Stimulated activated CD8-positive, alpha-beta memory T cell treated with anti-CD3 and anti-CD28 coated beads, Interleukin-7, amount 100 ng/mL, for 24 hours (primary cell): Measurements from ENCODE around the gene MAML1.
"Not testable (repeated sequence)": the region's sequence is repeated elsewhere in the genome, so short reads cannot be mapped to it uniquely, and the experiment has no call there.

ENCODE experiments used
- DNase-seq: peaks from one replicate; pipeline ENCODE4 v3.0.0-alpha.2; 2020; ENCODE audit warnings: low read depth

Gene MAML1

GRCh38 chr5:179732412-179732917 is at the start of gene MAML1:
Gene MAML1 (plus strand): TSS chr5:179732822. CDS start chr5:179733113, 291 bp downstream.
- peak; percentile 98 for DNase-seq

GRCh38 chr5:179689212-179689611 is 43.4 kb upstream of the MAML1 start:
- DNase-seq: not testable (repeated sequence)

DNA sequence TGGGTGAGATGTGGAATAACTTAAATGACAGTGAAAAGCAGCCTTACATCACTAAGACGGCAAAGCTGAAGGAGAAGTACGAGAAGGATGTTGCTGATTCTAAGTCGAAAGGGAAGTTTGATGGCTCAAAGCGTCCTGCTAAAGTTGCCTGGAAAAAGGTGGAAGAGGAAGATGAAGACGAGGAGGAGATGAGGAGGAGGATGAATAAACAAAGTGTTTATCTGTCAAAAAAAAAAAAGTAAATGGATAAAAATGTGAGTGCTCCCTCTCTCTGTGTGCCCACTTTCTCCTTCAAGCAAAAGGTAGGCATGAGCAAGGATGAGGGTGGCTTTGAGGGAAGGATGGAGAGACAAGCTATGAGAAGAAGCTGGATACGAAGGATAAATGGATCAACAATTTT is 38.1 kb upstream of the MAML1 start:
- no peak for DNase-seq

- DNase-seq: no peak
Measured at GRCh38 chr5:179696603-179697002, 36.0 kb upstream of the MAML1 start.

- DNase-seq: no peak
Measured at GRCh38 chr5:179697108-179697507, 35.5 kb upstream of the MAML1 start.

DNA sequence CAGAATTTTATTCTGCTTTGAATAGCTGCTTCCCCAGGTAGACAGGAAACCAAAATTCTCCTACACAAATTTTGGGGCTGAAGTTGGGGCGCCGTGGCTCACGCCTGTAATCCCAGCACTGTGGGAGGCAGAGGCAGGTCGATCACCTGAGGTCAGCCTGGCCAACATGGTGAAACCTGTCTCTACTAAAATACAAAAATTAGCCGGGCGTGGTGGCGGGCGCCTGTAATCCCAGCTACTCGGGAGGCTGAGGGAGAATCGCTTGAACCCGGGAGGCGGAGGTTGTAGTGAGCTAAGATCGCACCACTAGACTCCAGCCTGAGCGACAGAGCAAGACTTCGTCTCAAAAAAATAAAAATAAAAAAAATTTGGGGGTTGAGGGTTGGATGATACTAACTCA is 35.1 kb upstream of the MAML1 start:
- not testable (repeated sequence) for DNase-seq

GRCh38 chr5:179697993-179698934 is 34.4 kb upstream of the MAML1 start:
- DNase-seq: peak; percentile 97

DNA sequence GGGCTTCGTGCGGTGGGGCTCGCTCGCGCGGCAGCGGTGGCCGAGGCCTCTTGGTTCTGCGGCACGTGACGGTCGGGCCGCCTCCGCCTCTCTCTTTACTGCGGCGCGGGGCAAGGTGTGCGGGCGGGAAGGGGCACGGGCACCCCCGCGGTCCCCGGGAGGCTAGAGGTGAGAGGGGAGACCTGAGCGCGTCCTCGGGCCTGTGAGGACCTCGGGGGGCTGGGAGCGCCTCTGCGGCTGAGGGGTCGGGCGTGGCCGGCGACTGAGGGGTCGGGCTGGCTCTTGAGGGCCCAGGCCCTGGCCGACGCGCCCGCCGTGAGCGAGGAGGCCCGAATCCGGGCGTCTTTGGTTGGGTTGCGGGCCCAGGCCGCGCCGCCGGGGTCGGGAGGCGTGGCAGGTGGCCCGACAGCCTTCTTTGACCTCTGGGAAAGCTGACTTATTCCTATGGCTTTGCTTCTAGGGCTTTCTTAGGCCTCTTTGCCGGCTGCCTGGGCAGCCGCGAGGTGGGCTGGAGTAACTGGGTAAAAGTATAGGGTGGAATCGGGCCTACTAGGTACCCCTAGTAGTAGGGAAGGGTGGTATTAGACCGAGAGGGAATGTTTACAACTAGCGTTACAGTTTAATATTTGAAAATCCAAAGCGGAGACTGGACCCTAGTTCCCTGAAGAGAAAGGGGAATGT is 33.5 kb upstream of the MAML1 start, which contains the start of gene CANX:
Gene CANX, plus strand, starts transcription at position 33 of the 681 bp plus-strand sequence. CDS start 6,715 bp downstream, outside the sequence.
- DNase-seq: no peak

DNA sequence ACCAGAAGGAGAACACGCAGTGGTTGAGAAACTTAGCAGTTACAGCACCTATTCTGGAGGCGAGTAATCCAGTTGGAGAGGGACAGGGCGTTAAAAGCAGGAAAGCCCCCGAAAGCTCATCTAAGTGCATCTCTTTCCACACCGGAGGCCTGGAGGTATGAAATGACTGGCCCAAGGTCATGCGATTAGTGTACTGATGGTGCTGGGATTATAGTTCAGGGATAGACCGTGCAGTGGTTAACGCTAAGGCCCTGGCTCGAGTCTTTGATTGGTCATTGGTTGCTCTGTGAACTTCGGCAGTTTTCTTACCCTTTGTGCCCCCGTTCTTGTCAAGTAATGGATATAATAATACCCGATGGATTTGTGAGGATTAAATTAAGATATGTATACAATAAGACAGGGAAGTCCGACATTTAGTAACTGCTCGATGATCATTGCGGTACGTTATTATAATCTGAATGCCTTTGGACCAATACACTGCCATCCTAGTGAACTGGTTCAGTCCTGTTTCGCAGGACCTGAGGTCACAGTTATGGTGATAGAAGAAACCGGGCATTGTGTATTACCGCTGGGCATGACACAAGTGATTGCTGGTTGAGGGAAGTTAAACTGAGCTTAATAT is 32.9 kb upstream of the MAML1 start:
- peak; percentile 8 for DNase-seq

GRCh38 chr5:179700401-179700918 is 32.2 kb upstream of the MAML1 start:
- DNase-seq: no peak

- DNase-seq: no peak
Measured at GRCh38 chr5:179716286-179716685, 16.3 kb upstream of the MAML1 start.

DNA sequence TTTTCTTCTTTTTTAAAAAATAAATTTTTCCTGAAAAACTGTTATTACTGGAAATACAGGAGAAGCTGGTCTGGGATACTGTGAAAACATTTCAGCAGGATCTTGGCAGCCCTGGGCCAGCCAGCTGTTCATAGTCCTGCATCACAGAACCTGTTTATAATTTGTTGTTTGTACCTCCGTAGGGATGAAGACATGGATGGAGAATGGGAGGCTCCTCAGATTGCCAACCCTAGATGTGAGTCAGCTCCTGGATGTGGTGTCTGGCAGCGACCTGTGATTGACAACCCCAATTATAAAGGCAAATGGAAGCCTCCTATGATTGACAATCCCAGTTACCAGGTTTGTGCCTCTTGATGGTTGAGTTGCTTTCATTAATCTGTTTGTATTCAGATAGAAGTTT is 12.4 kb upstream of the MAML1 start:
- DNase-seq: no peak

DNA sequence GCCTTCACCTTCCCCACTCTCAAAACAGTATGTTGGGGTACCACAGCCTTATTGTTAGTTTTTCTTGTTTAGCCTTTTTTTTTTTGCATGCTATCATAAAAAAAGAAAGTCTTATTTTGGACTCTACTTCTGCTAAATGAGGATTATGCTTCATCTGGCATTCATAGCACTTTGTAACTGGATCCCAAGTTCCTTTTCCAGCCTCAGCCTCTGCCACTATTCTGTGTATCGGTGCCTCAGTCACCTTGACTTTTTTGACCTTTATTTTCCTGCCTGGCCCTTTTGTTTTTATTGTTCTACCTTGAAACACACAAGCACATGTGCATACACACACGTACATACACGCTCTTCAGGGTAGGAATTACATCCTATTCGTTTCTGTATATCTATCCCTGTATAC is 8.5 kb upstream of the MAML1 start:
- no peak for DNase-seq

- no peak for DNase-seq
Measured at GRCh38 chr5:179727106-179727505, 5.5 kb upstream of the MAML1 start.

DNA sequence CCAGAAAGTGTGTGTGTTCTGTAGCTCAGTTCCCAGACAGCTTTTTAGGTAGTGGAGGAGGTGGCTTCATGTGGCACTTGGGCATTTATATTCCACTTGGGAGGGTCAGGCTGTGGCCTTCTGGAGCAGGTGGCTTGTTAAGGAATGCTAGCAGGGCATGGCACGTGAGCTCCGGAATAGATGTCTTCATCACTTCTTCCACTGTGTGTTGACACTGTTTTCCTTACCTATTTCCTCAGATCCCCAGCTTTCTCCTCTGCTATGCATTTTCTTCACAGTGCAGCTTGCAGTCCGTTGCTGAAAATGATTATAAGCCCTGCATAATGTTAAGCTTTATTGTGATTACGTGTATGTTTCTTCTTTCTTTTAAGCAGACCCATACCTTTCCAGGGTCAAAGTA is 3.3 kb upstream of the MAML1 start:
- DNase-seq: no peak

DNA sequence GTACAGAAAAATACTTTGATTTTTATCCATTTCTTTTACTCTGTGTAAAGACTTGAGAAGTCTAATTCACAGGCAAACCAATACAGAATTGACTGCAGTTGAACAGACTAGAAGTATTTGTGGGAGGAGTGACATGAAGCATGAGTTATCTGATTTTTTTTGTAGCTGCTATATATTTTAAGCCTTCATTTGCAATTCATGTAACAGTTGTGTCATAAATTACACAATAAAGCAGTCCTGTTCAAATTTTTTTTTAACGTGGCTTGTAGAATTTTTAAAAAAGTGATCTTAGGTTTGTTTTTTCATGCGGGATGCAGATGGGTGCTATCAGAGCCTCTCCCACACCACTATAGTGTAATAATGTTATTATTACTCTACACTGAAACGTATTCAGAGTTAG is 2.9 kb upstream of the MAML1 start:
- DNase-seq: no peak

DNA sequence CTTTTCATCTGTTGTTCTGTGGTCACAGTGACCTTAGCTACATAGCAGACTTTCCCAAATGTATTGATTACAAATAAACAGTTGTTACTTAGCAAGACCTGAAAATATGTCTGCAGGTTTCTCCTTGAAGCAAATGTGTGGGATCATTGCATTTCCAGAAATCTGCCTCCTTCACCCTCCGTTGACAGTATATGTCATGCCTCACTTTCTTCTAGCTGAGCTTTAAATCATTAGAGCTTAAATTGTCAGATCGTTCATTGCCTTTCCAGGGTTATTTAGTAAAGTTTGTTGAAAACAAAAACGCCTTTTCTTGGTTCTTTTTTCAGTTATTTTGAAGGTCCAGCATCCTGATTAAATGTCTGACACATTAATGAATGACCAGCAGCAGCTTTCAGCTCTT is 2.3 kb upstream of the MAML1 start:
- DNase-seq: no peak

GRCh38 chr5:179730852-179731251 is 1.8 kb upstream of the MAML1 start:
- no peak for DNase-seq

- DNase-seq: no peak
Measured at GRCh38 chr5:179731791-179732411, 721 bp upstream of the MAML1 start.

DNA sequence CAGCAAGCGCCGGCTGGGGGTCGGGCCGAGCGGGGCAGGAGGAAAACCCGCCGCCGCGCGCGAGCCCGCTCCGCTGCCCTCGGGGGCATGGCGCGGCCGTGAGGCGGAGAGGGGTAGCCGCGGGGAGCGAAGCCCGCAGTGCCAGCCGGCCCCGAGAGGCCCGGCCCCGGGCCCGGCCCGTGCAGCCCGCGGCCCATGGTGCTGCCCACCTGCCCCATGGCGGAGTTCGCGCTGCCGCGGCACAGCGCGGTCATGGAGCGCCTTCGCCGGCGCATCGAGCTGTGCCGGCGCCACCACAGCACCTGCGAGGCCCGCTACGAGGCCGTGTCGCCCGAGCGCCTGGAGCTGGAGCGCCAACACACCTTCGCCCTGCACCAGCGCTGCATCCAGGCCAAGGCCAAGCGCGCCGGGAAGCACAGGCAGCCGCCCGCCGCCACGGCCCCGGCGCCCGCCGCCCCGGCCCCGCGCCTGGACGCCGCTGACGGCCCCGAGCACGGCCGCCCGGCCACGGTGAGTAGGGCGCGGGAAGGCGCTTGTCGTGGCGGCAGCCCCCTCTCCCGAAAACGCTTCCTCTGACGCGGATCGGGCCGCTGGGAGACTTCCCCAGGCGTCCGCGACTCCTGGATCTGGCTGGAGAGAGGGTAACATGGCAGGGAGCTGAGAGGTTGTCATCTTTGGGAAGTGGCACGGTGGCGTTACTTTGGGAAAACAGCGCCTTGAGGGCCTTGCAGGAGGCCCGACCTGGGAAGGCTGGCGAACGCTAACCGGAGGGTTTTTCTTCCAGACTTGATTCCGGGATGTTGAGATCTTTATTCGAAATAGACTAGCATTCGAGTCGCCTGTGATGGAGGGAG is 523 bp downstream of the MAML1 start:
- DNase-seq: no peak

DNA sequence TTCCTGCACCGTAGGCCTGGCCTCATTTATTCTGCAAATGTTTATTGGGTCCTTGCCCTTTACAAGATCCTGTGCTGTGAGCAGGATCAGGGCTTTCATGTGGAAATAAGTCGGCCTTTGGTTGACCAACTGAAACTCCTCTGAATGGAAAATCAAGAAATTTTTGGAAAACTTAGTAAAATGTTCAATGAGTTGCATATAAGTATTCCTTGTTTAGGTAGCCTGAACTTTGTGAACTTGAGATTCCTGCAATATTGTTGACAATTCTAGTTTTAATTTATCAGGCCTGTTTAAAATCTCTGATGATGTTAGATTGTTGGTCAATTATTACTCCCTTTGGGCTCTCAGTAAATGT is 1.1 kb downstream of the MAML1 start:
- DNase-seq: no peak
